Right lung (tissue), 5 donors: ENCODE measurements around the gene STARD9. TPM values are rescaled to one million over a fixed set of nuclear protein-coding genes. Genes with fewer than 3 reads are reported as not detected.
"Not testable (repeated sequence)": the region's sequence is repeated elsewhere in the genome, so short reads cannot be mapped to it uniquely, and the experiment has no call there.

ENCODE experiments used
- DNase-seq, 2 donors: peaks; one replicate each; pipeline ENCODE4 v3.0.0-alpha.2; 2013
- polyA plus RNA-seq, 5 donors: library from polyadenylated mRNA; unstranded; fragments of 120-200 nt; gene quantifications; one replicate each; pipeline versions ENCODE4 v1.2.1 to v1.2.3, GENCODE V29; 2013; ENCODE audit warnings: inconsistent platforms in 1 of 5, low replicate concordance in 1 of 5; ENCODE audit not compliant: insufficient read length in 5 of 5, insufficient read depth in 1 of 5

STARD9 gene
- polyA plus RNA-seq, 5 donors = 13.2 to 22.1 (median 16.9) TPM

DNA sequence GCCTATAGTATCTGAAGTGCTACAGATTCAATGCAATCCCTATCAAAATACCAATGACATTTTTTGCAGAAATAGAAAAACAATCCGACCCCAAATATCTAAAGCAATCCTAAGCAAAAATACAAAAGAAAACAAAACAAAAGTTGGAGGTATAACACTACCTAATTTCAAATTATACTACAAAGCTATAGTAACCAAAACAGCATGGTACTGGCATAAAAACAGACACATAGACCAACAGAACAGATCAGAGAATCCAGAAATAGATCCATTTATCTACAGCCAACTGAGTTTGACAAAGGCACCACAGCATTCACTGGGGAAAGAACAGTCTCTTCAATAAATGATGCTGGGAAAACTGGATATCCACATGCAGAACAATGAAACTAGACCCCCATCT lies 185.4 kb downstream of the STARD9 start:
- no peak for DNase-seq

- not testable (repeated sequence) for DNase-seq
Observed at GRCh38 chr15:42761813-42762212, 186.4 kb downstream of the STARD9 start.

GRCh38 chr15:42764154-42764731 lies 188.8 kb downstream of the STARD9 start:
- not testable (repeated sequence) for DNase-seq

DNA sequence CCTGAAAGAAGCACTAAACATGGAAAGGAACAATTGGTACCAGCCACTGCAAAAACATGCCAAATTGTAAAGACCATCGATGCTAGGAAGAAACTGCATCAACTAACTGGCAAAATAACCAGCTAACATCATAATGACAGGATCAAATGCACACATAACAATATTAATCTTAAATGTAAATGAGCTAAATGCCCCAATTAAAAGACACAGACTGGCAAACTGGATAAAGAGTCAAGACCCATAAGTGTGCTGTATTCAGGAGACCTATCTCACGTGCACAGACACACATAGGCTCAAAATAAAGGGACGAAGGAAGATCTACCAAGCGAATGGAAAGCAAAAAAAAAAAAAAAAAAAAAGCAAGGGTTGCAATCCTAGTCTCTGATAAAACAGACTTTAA lies 190.7 kb downstream of the STARD9 start:
- DNase-seq = not testable (repeated sequence)

Other genes with a start within 250 kb of the STARD9 start
- gene CAPN3, start 216.1 kb upstream of the STARD9 start, polyA plus RNA-seq = 10 to 100 TPM; 12.5 to 30.3 (median 16.7) TPM
- gene ZNF106, start 84.5 kb upstream of the STARD9 start, polyA plus RNA-seq = 10 to 100 TPM; 37.3 to 53.1 (median 46.1) TPM
- 10 to 100 TPM; 67.8 to 99.1 (median 91.9) TPM for gene SNAP23, start 80.0 kb upstream of the STARD9 start, polyA plus RNA-seq
- gene LRRC57, start 26.8 kb upstream of the STARD9 start, polyA plus RNA-seq = 10 to 100 TPM; 19.3 to 28.7 (median 21.6) TPM
- 10 to 100 TPM; 19.4 to 30.5 (median 27.1) TPM for gene HAUS2, start 26.8 kb upstream of the STARD9 start, polyA plus RNA-seq
- gene CDAN1, start 161.5 kb downstream of the STARD9 start, polyA plus RNA-seq = 10 to 100 TPM; 20.0 to 30.5 (median 25.4) TPM